Medulla oblongata (tissue), 1 donor: ENCODE data around the gene RASAL2.
A peak's percentile ranks its signal among the peaks of the same experiment; 100 is the strongest.

Source experiments
- DNase-seq: peaks from one replicate; pipeline ENCODE4 v3.0.0-alpha.2; 2015; ENCODE audit errors: extremely low spot score

RASAL2 gene

GRCh38 chr1:178093951-178094738, at the start of gene RASAL2:
RASAL2 (plus strand) TSS chr1:178094104; CDS start chr1:178094493, 389 bp downstream.
- DNase-seq: peak; percentile 60

GRCh38 chr1:178046591-178047270, 47.2 kb upstream of the RASAL2 start:
- DNase-seq: no peak

GRCh38 chr1:178047403-178048093, 46.4 kb upstream of the RASAL2 start:
- no peak for DNase-seq

- DNase-seq: no peak
Measured at GRCh38 chr1:178048426-178048825, 45.5 kb upstream of the RASAL2 start.

- DNase-seq: no peak
Measured at GRCh38 chr1:178048883-178049282, 45.0 kb upstream of the RASAL2 start.

- no peak for DNase-seq
Measured at GRCh38 chr1:178050084-178050483, 43.8 kb upstream of the RASAL2 start.

- no peak for DNase-seq
Measured at GRCh38 chr1:178051071-178051470, 42.8 kb upstream of the RASAL2 start.

GRCh38 chr1:178052650-178053461, 41.0 kb upstream of the RASAL2 start:
- DNase-seq: no peak

GRCh38 chr1:178055093-178055492, 38.8 kb upstream of the RASAL2 start:
- DNase-seq: peak; percentile 73

- peak; percentile 49 for DNase-seq
Measured at GRCh38 chr1:178055779-178056471, 38.0 kb upstream of the RASAL2 start.

- no peak for DNase-seq
Measured at GRCh38 chr1:178057141-178057765, 36.7 kb upstream of the RASAL2 start.

- no peak for DNase-seq
Measured at GRCh38 chr1:178057912-178058534, 35.9 kb upstream of the RASAL2 start.

- DNase-seq: peak; percentile 63
Measured at GRCh38 chr1:178060789-178061556, 32.9 kb upstream of the RASAL2 start.

- no peak for DNase-seq
Measured at GRCh38 chr1:178061620-178062019, 32.3 kb upstream of the RASAL2 start.

- DNase-seq: no peak
Measured at GRCh38 chr1:178064191-178064821, 29.6 kb upstream of the RASAL2 start.

- DNase-seq: no peak
Measured at GRCh38 chr1:178065250-178065649, 28.7 kb upstream of the RASAL2 start.

GRCh38 chr1:178066296-178066907, 27.5 kb upstream of the RASAL2 start:
- no peak for DNase-seq

GRCh38 chr1:178066908-178067614, 26.8 kb upstream of the RASAL2 start:
- DNase-seq: no peak
